HG03439 (cell line): Measurements from ENCODE around the gene GGCT.
"Not testable (repeated sequence)": the region's sequence is repeated elsewhere in the genome, so short reads cannot be mapped to it uniquely, and the experiment has no call there.

Experiments
- ATAC-seq: cut with Tn5 transposase; IDR thresholded peaks from one replicate; pipeline ENCODE4 v1.9.1; 2021; ENCODE audit warnings: mild to moderate bottlenecking, moderate library complexity; ENCODE audit not compliant: unreplicated experiment

GGCT gene

GRCh38 chr7:30519122-30519521 is 14.5 kb upstream of the GGCT start:
- ATAC-seq: no peak

- ATAC-seq: no peak
Observed at GRCh38 chr7:30515761-30516160, 11.1 kb upstream of the GGCT start.

- no peak for ATAC-seq
Observed at GRCh38 chr7:30514776-30515175, 10.1 kb upstream of the GGCT start.

GRCh38 chr7:30514177-30514576 is 9.5 kb upstream of the GGCT start:
- ATAC-seq: no peak

- ATAC-seq: no peak
Observed at GRCh38 chr7:30513762-30514161, 9.1 kb upstream of the GGCT start.

GRCh38 chr7:30511973-30512662 is 7.5 kb upstream of the GGCT start:
- ATAC-seq: no peak

- ATAC-seq: no peak
Observed at GRCh38 chr7:30511494-30511893, 6.9 kb upstream of the GGCT start.

GRCh38 chr7:30510124-30511075 is 5.8 kb upstream of the GGCT start:
- ATAC-seq: no peak

GRCh38 chr7:30509171-30509857 is 4.7 kb upstream of the GGCT start:
- ATAC-seq: not testable (repeated sequence)

GRCh38 chr7:30507346-30507900 is 2.8 kb upstream of the GGCT start:
- not testable (repeated sequence) for ATAC-seq

- ATAC-seq: peak; percentile 23
Observed at GRCh38 chr7:30505174-30505697, 607 bp upstream of the GGCT start.

GRCh38 chr7:30503274-30504212 is 1.1 kb downstream of the GGCT start:
- ATAC-seq: no peak

GRCh38 chr7:30502470-30503251 is 2.0 kb downstream of the GGCT start:
- ATAC-seq: no peak

GRCh38 chr7:30501264-30501663 is 3.4 kb downstream of the GGCT start:
- no peak for ATAC-seq

GRCh38 chr7:30493228-30493627 is 11.4 kb downstream of the GGCT start:
- ATAC-seq: no peak

GRCh38 chr7:30491417-30491816 is 13.2 kb downstream of the GGCT start:
- no peak for ATAC-seq

- ATAC-seq: no peak
Observed at GRCh38 chr7:30487371-30487770, 17.3 kb downstream of the GGCT start.

GRCh38 chr7:30485667-30486066 is 19.0 kb downstream of the GGCT start:
- no peak for ATAC-seq

- not testable (repeated sequence) for ATAC-seq
Observed at GRCh38 chr7:30481416-30481815, 23.2 kb downstream of the GGCT start.
